Mucosa of descending colon (tissue), 3 donors: ENCODE measurements around the gene SLC6A17. TPM values are rescaled to one million over a fixed set of nuclear protein-coding genes. Genes with fewer than 3 reads are reported as not detected.

ENCODE experiments used
- ATAC-seq: fragments of 200-7000 bp; cut with Tn5 transposase; one replicate; pipeline ENCODE4 v1.9.1; 2020; ENCODE audit warnings: mild to moderate bottlenecking, moderate library complexity
- DNase-seq, 3 donors: peaks; one replicate each; pipeline ENCODE4 v3.0.0-alpha.2; 2020
- H3K36me3 ChIP-seq: fragments of 200-600 bp; one replicate; pipeline ENCODE4 v1.8.0; 2021; ENCODE audit warnings: low read depth, mild to moderate bottlenecking
- H3K4me1 ChIP-seq: fragments of 200-600 bp; one replicate; pipeline ENCODE4 v1.8.0; 2021; ENCODE audit warnings: low read depth, mild to moderate bottlenecking
- H3K4me3 ChIP-seq: fragments of 200-600 bp; one replicate; pipeline ENCODE4 v1.8.0; 2021; ENCODE audit warnings: mild to moderate bottlenecking
- H3K9me3 ChIP-seq: fragments of 200-600 bp; one replicate; pipeline ENCODE4 v1.8.0; 2021; ENCODE audit warnings: mild to moderate bottlenecking
- CTCF ChIP-seq: fragments of 200-600 bp; IDR thresholded peaks from one replicate; pipeline ENCODE4 v1.8.0; 2022; ENCODE audit warnings: antibody characterized with exemption, mild to moderate bottlenecking
- intact Hi-C, 2 donors: fragments of 100-400 bp; cut with DNase I in 1 of 2; cut with micrococcal nuclease in 1 of 2; formaldehyde crosslinking; loops; one replicate each; pipeline versions ENCODE4 v1.11.0 to v1.11.1; 2022; cut with DNase I, micrococcal nuclease
- total RNA-seq, 3 donors: library from RNA; stranded (reverse); fragmentation: NEBNext Ultra II Directional in 2 of 3; extraction: Animal tissue kit (Norgen Biotek cat#: 25700) in 2 of 3; gene quantifications; one replicate each; pipeline versions ENCODE4 v1.2.1 to v1.2.4, GENCODE V29; 2021 to 2023
- donor health status: DM: no; HTN: no; CAD: no; lungs with moderate emphysema.
- donor health status: DM: no; HTN: no; CAD: no.
- donor health status: DM: no; HTN: yes; CAD: no.

Gene SLC6A17
- total RNA-seq, 3 donors from 2014 or later, result 0.06 to 0.73 (median 0.10) TPM

GRCh38 chr1:110224240-110224995 is 74.1 kb downstream of the SLC6A17 start:
- no peak for DNase-seq
- TF ChIP-seq CTCF, result no peak
- no peaks in the 10 kb centered on the region for H3K4me1 ChIP-seq
- intact Hi-C loops, result no loop called here
- H3K36me3 ChIP-seq, result no peaks in the 10 kb centered on the region
- H3K4me3 ChIP-seq, result no peak overlapping the region
- no peak for ATAC-seq
- no peaks in the 10 kb centered on the region for H3K9me3 ChIP-seq

GRCh38 chr1:110225212-110225611 is 74.9 kb downstream of the SLC6A17 start:
- ATAC-seq, result peak; percentile 52
- H3K4me1 ChIP-seq, result no peaks in the 10 kb centered on the region
- no peak for TF ChIP-seq CTCF
- no peak overlapping the region for H3K4me3 ChIP-seq
- no peaks in the 10 kb centered on the region for H3K36me3 ChIP-seq
- no peak for DNase-seq
- H3K9me3 ChIP-seq, result no peaks in the 10 kb centered on the region
- intact Hi-C loops, result no loop called here

- TF ChIP-seq CTCF, result no peak
- Histone ChIP-seq H3K4me1 (no peaks in the 10 kb centered on the region), H3K4me3 (no peak overlapping the region), H3K9me3 (no peaks in the 10 kb centered on the region), H3K36me3 (no peaks in the 10 kb centered on the region)
- intact Hi-C loops, result no loop called here
- DNase-seq (no peak), ATAC-seq (no peak)
These were observed 75.6 kb downstream of the SLC6A17 start for GRCh38 chr1:110225756-110226404.

- no peak for DNase-seq
- H3K4me3 ChIP-seq, result no peak overlapping the region
- no peak for TF ChIP-seq CTCF
- H3K4me1 ChIP-seq, result no peaks in the 10 kb centered on the region
- H3K9me3 ChIP-seq, result no peaks in the 10 kb centered on the region
- H3K36me3 ChIP-seq, result no peaks in the 10 kb centered on the region
- intact Hi-C loops, result no loop called here
- ATAC-seq, result no peak
These were observed 77.5 kb downstream of the SLC6A17 start for GRCh38 chr1:110227774-110228173.

GRCh38 chr1:110228381-110228780 is 78.1 kb downstream of the SLC6A17 start:
- Histone ChIP-seq H3K4me1 (no peaks in the 10 kb centered on the region), H3K9me3 (no peaks in the 10 kb centered on the region), H3K36me3 (no peaks in the 10 kb centered on the region), H3K4me3 (no peak overlapping the region)
- no peak for DNase-seq
- intact Hi-C loops, result no loop called here
- no peak for TF ChIP-seq CTCF
- no peak for ATAC-seq
